GM21737 (cell line): ENCODE measurements around the gene CADM4.
A peak's percentile ranks its signal among the peaks of the same experiment; 100 is the strongest.
"Not testable (repeated sequence)": the region's sequence is repeated elsewhere in the genome, so short reads cannot be mapped to it uniquely, and the experiment has no call there.

Experiments used
- ATAC-seq: cut with Tn5 transposase; IDR thresholded peaks from one replicate; pipeline ENCODE4 v1.9.1; 2021; ENCODE audit warnings: mild to moderate bottlenecking, moderate library complexity; ENCODE audit not compliant: unreplicated experiment

CADM4 gene, protein sequence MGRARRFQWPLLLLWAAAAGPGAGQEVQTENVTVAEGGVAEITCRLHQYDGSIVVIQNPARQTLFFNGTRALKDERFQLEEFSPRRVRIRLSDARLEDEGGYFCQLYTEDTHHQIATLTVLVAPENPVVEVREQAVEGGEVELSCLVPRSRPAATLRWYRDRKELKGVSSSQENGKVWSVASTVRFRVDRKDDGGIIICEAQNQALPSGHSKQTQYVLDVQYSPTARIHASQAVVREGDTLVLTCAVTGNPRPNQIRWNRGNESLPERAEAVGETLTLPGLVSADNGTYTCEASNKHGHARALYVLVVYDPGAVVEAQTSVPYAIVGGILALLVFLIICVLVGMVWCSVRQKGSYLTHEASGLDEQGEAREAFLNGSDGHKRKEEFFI

DNA sequence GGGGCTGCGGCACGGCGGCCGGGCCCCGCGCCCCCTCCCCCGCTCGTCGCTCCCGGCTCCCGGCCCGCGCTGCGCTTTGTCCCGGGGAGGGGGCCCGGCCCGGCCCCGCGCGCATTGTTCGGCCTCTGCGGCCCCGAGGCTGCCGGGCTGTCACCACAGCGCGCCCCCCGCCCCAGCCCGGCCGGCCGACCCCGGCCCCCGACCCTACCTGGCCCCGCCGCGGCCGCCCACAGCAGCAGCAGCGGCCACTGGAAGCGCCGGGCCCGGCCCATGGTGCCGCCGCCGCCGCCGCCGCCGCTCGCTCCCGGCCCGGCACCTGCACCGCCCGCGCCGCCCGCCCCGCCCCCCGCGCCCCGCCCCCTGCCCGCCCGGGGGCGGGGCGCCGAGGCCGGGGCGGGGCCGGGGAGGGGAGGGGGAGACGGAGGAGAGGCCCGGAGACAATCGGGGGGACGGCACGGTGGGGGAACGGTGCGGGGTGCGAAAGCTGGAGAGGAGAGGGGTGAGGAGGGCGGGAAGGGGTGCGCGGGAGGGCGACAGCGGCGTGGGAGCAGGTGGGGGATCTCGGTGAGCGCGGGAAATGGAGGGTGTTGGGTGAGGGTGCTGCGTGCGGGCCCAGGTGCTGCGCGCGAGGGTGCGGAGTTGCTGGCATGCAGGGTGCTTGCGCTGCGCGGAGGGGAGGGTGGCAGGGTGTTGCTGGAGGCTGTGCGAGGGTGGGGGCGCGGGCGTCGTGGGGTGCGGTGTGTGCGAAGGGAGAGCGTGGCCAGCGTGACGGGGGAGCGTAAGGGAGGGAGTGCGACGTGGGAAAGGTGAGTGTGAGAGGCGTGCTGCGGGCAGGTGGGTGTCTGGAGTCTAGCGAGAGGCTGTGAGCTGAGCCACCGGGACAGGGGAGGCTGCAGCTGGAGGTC lies at the start of gene CADM4:
Gene CADM4, minus strand, starts transcription at position 332 of the 905 bp plus-strand sequence. Its CDS starts 60 bp downstream, at position 272.
- ATAC-seq, result no peak

- no peak for ATAC-seq
Observed at GRCh38 chr19:43688059-43688701, 48.5 kb upstream of the CADM4 start.

DNA sequence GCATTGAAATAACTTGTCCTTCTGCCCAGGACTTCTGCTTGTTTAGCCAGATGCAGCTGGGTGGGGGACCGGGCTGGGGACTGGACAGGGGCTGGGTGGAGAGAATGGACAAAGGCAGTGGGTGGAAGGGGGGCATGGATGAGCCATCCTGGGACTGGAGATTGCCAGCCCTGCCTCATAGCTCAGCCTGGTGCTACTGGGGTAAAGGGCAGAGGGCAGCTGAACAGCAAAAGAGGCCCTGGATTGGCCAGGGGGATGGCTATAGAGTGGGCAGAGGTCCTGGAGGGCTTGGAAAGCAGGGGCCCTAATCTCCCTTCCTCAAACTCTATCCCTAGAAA lies 48.0 kb upstream of the CADM4 start:
- ATAC-seq, result no peak

- ATAC-seq, result no peak
Observed at GRCh38 chr19:43684326-43684725, 44.7 kb upstream of the CADM4 start.

- ATAC-seq, result no peak
Observed at GRCh38 chr19:43683905-43684304, 44.3 kb upstream of the CADM4 start.

DNA sequence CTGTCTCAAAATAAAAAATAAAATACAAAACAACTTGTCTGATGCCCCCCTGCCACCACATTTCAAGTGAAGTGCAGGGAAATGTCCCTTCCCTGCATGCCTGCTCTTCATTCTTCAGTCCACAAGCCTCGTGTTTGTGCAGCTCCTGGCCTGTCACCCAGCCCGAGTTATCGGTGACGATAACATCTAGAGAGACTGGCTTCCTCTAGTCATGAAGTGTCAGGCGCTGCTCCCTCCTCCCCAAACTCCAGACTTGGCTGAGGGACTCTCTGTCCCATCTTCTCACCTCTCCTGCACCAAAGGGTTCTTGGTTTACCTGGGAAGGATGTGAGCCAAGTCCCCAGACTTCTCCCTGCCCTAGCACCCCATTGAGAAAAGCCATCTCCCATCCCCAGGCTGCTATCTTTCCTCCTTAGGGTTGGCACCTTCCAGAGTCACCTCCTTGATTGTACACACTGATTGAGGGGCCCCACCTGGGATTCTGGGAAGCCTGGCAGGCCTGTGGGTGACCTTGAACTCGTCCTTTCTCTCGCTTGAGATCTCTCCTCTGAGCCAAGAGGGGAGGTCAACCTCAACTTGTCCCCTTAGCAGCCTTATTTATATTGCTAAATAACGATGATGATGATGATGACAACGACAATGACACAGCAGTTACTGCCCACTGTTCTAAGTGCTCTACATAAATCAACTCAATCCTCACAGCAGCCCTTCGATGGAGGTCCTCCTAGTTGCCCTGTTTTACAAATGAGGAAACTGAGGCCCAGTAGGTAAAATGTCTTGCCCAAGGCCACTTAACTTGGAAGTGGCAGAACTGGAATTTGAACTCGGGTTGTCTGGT lies 43.4 kb upstream of the CADM4 start:
- no peak for ATAC-seq

- not testable (repeated sequence) for ATAC-seq
Observed at GRCh38 chr19:43682269-43682668, 42.6 kb upstream of the CADM4 start.

DNA sequence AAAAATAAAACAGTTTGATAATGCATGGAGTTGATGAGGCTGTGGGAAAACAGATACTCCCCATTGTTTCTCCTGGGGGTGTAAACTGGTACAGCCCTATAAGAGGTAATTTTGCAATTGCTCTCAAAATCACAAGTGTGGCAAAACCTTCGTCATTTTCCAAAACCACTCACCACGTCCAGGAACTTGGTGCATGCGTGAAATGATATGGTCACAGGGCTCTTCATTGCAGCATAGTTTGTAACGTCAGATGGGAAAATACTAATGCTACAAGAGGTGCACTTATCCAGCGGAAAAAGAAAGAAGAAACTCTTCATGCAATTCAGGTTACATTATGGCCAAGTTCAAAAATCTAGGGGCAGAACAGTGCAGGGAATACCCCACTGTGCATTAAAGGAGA lies 42.2 kb upstream of the CADM4 start:
- no peak for ATAC-seq

DNA sequence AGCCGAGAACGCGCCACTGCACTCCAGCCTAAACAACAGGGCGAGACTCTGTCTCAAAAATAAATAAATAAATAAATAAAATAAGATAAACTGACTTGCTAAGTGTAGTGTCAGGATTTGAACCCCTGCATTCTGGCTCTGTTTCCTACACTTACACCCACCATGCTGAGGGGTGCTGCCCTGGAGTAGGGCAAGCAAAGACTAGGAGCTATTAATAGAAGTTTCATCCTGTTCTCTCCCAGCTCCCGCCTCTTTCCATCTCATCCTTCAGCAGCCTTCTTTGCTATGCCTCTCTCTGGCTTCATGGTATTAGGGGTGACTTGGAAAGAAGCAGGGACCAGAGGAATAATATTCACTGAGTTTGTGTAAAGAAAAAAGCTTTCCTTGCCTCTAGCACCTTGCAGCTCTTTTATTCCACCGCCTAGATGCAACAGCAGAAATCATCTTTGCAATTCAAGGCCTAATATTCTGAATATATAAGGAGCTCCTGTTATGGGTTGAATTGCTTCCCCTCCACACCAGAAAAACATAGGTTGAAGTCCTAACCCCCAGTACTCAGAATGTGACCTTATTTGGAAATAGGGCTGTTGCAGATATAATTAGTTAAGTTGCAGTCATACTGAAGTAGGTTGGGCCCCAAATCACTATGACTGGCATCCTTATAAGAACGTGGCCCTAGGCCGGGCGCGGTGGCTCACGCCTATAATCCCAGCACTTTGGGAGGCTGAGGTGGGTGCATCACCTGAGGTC lies 39.0 kb upstream of the CADM4 start:
- ATAC-seq, result no peak

GRCh38 chr19:43675906-43676305 lies 36.3 kb upstream of the CADM4 start:
- ATAC-seq, result no peak

- ATAC-seq, result no peak
Observed at GRCh38 chr19:43675269-43675879, 35.7 kb upstream of the CADM4 start.

- no peak for ATAC-seq
Observed at GRCh38 chr19:43674596-43674995, 34.9 kb upstream of the CADM4 start.

DNA sequence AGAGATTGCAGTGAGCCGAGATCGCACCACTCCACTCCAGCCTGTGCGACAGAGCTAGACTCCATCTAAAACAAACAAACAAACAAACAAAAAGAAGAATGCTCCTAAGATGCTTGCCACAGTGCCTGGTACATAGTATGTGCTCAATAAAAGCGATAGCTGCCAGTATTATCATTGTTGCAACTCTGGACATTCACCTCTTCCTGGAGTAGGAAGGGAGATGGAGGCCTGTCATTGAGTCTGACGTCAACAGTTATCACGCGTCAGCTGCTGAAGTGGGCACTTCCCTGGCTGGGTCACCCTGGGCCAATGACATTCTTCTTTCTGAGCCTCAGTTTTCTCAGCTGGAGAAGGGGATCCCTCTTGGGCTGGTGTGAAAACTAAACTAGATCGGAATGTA lies 34.5 kb upstream of the CADM4 start:
- ATAC-seq, result no peak

DNA sequence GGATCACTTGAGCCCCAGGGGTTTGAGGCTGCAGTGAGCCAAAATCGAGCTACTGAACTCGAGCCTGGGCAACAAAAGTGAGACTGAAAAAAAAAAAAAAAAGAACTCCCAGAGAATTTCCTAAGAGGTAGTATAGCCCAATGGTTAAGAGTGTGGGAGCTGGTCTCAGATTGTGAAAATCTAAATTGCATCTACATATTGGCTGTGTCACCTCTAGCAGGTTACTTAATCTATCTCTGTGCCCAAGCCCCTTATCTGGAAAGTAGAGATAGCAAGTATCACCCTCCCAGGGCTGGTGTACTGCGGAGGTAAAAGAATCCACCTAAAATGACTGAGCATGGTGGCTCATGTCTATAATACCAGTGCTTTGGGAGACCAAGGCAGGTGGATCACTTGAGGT lies 34.0 kb upstream of the CADM4 start:
- ATAC-seq, result no peak

DNA sequence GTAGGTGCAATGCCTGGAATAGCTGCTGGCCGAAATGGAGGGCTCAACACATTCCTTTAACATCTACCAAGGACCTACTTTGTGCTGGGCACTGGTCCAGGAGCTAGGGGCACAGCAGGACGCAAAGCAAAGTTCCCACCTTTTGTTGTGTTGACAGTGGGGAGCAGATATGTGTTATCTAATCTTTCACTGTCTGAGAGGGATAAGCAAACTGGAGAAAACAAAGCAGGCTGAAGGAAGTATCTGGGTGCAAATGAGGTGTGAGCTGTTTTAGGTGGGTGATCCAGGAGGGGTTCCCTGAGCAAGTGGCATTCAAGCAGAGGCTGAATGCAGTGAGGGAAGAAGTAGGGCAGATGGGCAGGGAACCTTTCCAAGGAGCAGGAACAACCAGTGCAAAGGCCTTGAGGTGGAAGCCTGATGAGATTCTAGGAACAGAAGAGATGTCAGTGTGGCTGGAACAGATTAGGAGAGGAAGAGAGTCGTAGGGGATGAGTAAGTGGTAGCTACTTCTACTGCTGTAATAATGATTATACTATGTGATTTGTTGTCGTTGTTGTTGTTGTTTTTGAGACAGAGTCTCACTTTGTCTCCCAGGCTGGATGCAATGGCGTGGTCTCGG lies 32.5 kb upstream of the CADM4 start:
- ATAC-seq, result no peak

GRCh38 chr19:43668406-43669109 lies 28.9 kb upstream of the CADM4 start:
- peak; percentile 83 for ATAC-seq

DNA sequence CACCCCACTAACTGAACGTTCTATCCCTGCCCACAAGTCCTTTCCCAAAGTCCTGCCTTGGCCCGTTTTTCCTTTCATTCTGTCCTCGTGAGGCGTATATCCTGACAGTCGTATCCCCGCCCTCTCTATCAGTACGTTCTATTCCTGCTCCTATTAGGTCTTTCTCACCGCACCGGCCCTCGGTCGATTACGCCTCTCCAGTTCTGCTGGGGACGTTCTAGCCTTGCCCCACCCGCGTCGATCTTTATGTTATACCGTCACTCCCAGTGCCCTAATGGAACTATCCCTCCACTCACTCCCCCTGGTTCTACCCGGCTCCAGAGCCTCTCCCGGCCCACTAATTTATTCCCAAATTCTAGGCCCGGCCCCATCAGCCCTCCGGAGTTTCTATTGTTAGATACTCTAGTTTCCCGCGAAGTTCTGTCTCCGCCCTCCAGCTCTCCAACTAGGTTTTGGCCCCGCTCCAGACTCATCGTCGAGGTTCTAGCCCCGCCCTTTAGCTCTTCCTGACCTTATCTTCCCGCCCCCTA lies 28.3 kb upstream of the CADM4 start:
- no peak for ATAC-seq
